ENCODE measurements around the gene DHX34. TPM values are rescaled to one million over a fixed set of nuclear protein-coding genes. Genes with fewer than 3 reads are reported as not detected.

The DHX34 gene
- total RNA-seq, 1 experiment from 2014 or later, result 38.2 TPM

- no peak overlapping the region for H2AFZ ChIP-seq (ENCODE audit: low read length)
- no peak overlapping the region for H3K4me2 ChIP-seq (ENCODE audit: insufficient read depth, insufficient read length, low read length)
- no peaks in the 10 kb centered on the region; the same call in 1 of the 2 replicates for H3K4me1 ChIP-seq (ENCODE audit: insufficient read depth, low read length)
- Mint-ChIP-seq H3K27ac (peak overlapping the region in 1 of 3 experiments; percentile 84; a peak in 3 of 7 replicates), H3K4me3 (peak overlapping the region in 1 of 2 experiments; percentile 53; a peak in 3 of 5 replicates), H3K27me3 (ENCODE audit: low read depth) (peaks cover 5% of the 10 kb centered on the region), H3K4me1 (peaks cover 6 to 17% of the 10 kb centered on the region in 2 experiments), H3K9me3 (no peaks in the 10 kb centered on the region; a peak in 2 of 5 replicates), H3K36me3 (ENCODE audit: insufficient read depth in 1 of 3, low read depth in 3 of 3) (peaks cover 8 to 20% (median 9%) of the 10 kb centered on the region in 3 experiments)
- H4K8ac ChIP-seq (replicated peaks; ENCODE audit: insufficient read length, low read depth, low read length), result no peak overlapping the region
- no peaks in the 10 kb centered on the region for H3K9me3 ChIP-seq (ENCODE audit: control insufficient read depth, low read depth, low read length)
- H3K79me1 ChIP-seq (ENCODE audit: insufficient read depth, low read depth, low read length, poor library complexity, severe bottlenecking), result no peaks in the 10 kb centered on the region
- no peak overlapping the region for H4K5ac ChIP-seq (ENCODE audit: insufficient read length, low read depth, low read length)
- peaks cover 4% of the 10 kb centered on the region for H3K23me2 ChIP-seq (ENCODE audit: insufficient read length, low read depth, low read length, poor library complexity, severe bottlenecking)
- no peak overlapping the region for H3K14ac ChIP-seq (ENCODE audit: insufficient read depth, low read length)
- H3T11ph ChIP-seq (ENCODE audit: low read length), result no peak overlapping the region
- no CpG with 5 or more reads among the region's 14 CpGs for WGBS (ENCODE audit: extremely low coverage, insufficient read length, low lambda C conversion rate)
- no peaks in the 10 kb centered on the region for H3K79me2 ChIP-seq (ENCODE audit: insufficient read depth, low read length)
- H3K27ac ChIP-seq (ENCODE audit: insufficient read length, low read depth, low read length), result no peak overlapping the region
- no peak for DNase-seq
- H3K56ac ChIP-seq (ENCODE audit: insufficient read length, low read depth, low read length), result no peak overlapping the region
- H3K9ac ChIP-seq (ENCODE audit: extremely low read depth, insufficient read length, low read length), result no peak overlapping the region
- H3K27me3 ChIP-seq (ENCODE audit: insufficient read depth, low read length), result no peaks in the 10 kb centered on the region
- no peak overlapping the region for H2BK120ac ChIP-seq (ENCODE audit: low read depth, low read length, poor library complexity, severe bottlenecking)
- no peaks in the 10 kb centered on the region for H4K20me1 ChIP-seq (ENCODE audit: control insufficient read depth, insufficient read depth, insufficient read length)
- H2BK12ac ChIP-seq (ENCODE audit: insufficient read length, low read depth, low read length), result no peak overlapping the region
- no peak overlapping the region for H2BK20ac ChIP-seq (ENCODE audit: low read depth, low read length, poor library complexity, severe bottlenecking)
- H3K23ac ChIP-seq (ENCODE audit: insufficient read length, low read depth, low read length), result no peak overlapping the region
- no peak overlapping the region for H2AK5ac ChIP-seq (ENCODE audit: insufficient read length, low read length)
- no peak overlapping the region for H3K4ac ChIP-seq (ENCODE audit: low read depth, low read length)
- TF ChIP-seq CTCF (conservative IDR thresholded peaks at IDR 0.05), result no peak
- no peak overlapping the region for H3K18ac ChIP-seq (ENCODE audit: insufficient read length, low read depth, low read length)
- no peak overlapping the region for H2BK5ac ChIP-seq (ENCODE audit: insufficient read length, low read length)
- H2BK15ac ChIP-seq (ENCODE audit: low read depth, low read length), result no peak overlapping the region
- no peak overlapping the region for H4K91ac ChIP-seq (ENCODE audit: insufficient read length, low read depth, low read length)
Measured at GRCh38 chr19:47408156-47408938, 59.2 kb downstream of the DHX34 start.
